Dermis microvascular lymphatic vessel endothelial cell (primary cell): ENCODE results near the gene SSBP3. TPM values are rescaled to one million over a fixed set of nuclear protein-coding genes. Genes with fewer than 3 reads are reported as not detected.
A peak's percentile ranks its signal among the peaks of the same experiment; 100 is the strongest.

Source experiments
- DNase-seq, 2 donors: peaks; one replicate each; pipeline versions ENCODE4 v3.0.0 to v3.0.0-alpha.2; 2010; ENCODE audit warnings: low read depth in 2 of 2
- total RNA-seq: library from RNA; depleted of rRNA; stranded (reverse); fragments of >200 nt; gene quantifications from 2 replicates; pipeline ENCODE4 v1.2.1, GENCODE V29; 2014

The SSBP3 gene
- total RNA-seq, 1 donor from 2014 or later, result 8.7 TPM

DNA sequence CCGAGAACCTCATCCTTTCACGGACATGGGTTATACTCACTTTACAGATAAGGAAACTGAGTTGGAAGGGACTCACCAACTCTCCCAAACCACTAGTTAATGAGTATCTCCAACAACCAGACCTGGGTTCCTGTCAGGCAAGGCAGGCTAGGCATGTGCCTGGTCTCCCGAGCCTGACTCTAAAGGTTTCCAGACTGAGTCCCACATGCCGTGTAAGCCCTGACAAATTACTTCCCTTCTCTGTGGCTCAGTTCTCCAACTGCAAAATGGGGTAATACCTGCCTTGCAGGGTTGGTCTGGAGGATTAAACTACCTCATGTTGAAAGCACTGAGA lies 34.3 kb downstream of the SSBP3 start:
- no peak for DNase-seq

DNA sequence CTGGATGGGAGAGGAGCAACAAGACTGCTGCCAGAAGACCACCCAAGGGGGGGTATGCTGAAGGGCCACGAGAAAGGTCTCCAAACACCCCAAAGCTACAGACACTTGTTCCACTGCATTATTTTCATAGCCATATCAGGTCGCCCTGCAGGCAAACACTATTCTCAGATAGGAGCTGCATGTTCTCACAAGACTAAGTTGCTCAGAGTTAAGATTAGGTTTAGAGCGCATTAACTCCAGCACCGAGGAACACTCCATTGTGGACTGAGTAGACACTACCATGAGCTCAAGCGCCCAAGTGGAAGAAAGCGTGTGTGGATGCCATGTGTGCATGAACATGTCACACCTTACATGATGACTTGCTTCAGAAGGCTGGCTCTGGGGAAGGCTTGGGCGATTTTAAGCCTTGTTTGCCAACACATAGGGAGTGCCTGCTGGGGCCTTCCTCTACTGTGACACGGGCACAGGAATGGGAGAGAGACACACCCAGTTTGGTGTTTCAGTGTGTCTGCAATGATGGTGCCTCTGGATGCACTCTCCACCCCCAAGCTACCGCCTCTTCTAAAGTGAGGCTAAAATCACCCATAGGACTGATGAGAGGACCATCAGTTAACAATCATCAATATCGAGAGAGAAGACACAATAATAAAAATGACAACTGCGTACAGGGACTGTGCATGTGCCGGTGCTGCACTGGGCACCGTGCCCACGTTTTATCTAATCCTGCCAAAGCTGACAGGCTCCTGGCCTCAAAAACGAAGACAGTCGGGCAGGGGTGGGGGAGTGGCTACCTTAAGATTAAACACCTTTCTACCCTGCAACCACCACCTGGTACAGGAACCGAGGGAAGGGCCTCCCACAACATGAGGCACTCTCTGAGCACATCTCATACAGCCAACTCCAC lies 34.9 kb downstream of the SSBP3 start:
- DNase-seq, result no peak

DNA sequence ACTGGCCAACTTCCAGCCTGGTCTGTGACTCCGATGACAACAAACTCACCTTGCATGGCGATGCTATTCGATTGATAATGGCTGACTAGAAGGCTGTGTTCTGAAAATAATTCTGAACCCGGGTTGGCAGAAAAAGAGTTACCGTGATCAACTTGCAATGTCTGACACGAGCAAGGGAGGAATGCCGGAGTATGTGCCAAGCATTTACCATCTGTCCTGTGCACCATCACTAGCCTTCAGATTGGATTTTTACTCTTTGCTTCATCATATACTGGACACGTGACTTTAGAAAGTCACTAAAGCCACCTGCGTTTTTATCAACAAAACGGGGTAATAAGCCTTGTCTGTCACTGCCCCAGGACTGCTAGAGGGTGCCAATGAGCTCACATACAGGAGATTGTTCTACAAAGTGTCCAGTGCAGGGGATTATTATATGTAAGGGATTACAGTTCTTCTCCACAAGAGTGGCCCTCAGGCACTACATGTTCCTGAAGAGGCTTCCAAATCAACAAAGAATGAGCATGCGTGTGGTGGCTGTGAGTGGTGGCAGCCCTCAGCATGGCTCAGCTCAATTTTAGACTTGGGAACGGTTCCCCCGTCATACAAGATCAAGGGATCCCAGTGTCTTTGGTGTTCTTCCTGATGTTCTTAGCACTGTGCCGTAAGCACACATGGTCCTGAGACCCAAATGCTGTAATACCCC lies 35.8 kb downstream of the SSBP3 start:
- no peak for DNase-seq

- no peak for DNase-seq
Measured at GRCh38 chr1:54367613-54368012, 38.6 kb downstream of the SSBP3 start.

- no peak for DNase-seq
Measured at GRCh38 chr1:54365847-54366246, 40.3 kb downstream of the SSBP3 start.

DNA sequence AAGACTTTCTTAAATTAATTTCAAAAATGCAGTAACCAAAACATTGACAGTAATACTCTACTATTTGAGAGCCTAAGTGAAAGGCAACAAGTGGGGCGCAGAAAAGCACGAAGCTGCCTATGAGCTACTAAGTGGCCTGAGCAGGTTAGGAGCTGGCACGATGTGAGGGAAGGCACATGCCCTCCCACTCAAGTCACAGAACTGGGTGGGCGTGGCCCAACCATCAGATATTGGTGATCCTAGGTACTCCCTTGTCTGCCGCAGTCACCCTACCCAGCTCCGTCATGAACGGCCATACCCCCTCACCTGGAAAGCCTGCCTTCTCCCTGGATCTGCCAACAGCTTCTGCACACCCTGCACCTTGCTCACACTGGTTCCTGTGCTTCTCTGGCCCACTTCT lies 40.8 kb downstream of the SSBP3 start:
- no peak for DNase-seq

- no peak for DNase-seq
Measured at GRCh38 chr1:54364995-54365394, 41.2 kb downstream of the SSBP3 start.

GRCh38 chr1:54364582-54364981 lies 41.6 kb downstream of the SSBP3 start:
- DNase-seq, result no peak

GRCh38 chr1:54363925-54364324 lies 42.3 kb downstream of the SSBP3 start:
- no peak for DNase-seq

GRCh38 chr1:54362881-54363340 lies 43.3 kb downstream of the SSBP3 start:
- no peak for DNase-seq

GRCh38 chr1:54361342-54361741 lies 44.9 kb downstream of the SSBP3 start:
- no peak for DNase-seq

GRCh38 chr1:54360165-54361005 lies 45.8 kb downstream of the SSBP3 start:
- no peak for DNase-seq

- no peak for DNase-seq
Measured at GRCh38 chr1:54359393-54360162, 46.6 kb downstream of the SSBP3 start.

GRCh38 chr1:54358503-54359168 lies 47.6 kb downstream of the SSBP3 start:
- DNase-seq, result no peak

DNA sequence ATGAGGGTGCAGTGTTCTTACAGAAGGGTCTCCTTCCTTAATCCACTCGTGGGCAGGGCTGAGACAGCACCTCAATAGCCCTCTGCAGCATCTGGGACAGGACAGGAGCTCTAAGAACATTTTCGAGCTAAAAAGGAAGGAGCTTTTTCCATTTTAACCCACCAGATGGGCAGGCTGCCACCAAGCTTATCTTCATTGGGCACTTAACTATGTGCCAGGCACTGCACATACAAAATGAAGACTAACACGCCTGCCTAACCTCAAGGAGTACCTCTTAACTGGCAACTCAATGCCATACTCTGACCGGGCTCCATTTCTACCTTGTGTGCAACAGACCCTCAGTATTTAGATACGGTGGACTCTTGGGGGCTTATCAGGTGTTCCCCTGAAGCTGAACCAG lies 48.2 kb downstream of the SSBP3 start:
- DNase-seq, result no peak

DNA sequence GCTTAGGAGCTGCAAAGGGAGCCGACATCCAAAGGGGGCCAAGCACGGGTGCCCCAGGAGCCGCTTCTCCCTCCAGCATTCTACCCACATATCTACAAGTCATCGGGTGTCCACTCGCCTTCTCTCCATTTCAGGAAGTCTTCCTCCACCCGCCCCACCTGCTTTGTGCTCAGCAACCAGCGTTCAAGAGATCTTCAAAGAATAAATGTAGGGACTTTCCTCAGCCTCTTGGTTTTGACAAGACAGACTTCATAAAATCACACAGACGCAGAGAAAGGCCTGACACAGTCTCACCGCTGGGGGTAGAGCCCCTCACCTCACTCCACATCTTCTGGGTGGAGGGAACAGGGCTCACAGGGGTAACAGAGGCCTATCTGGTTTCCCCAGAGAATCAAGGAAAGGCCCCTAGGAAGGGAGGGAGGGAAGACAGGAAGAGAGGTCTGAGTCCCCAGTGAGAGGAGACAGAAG lies 49.5 kb downstream of the SSBP3 start:
- DNase-seq, result no peak

DNA sequence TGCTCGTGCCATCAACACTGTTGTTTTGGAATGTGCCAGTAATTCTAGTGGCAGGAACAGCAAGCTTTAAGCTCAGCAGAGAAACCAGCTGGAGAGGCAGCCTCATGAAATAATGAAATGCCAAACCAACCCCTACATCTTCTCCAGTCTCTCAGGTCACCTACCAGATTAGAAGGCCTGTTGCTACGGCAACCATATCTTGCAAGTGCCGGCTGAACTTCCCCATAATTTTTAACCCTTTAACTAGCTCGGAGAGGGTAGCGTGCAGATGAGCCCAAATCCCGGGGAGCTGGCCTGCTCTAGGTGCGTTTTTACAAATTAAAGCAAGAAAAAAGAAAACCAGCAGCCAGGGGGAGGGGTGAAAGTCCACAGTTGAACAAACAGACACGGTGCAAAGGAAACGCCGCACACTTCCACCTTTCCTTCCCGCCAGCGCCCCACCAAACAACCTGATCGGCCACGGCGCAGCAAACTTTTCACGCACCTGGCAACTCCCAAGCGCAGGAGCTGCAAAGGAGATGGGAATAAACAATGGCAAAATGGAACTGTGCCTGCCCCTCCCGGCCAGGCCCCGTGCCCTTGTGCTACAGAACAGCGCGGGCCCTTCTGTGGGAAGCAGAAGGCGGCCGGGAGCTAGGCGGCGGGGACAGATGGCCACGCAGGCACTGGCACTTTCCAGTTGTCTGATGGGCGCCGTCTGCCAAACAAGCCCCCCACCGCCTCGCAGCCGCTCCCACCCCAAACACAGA lies 50.1 kb downstream of the SSBP3 start:
- peak in 1 of 2 donors; percentile 31 for DNase-seq

DNA sequence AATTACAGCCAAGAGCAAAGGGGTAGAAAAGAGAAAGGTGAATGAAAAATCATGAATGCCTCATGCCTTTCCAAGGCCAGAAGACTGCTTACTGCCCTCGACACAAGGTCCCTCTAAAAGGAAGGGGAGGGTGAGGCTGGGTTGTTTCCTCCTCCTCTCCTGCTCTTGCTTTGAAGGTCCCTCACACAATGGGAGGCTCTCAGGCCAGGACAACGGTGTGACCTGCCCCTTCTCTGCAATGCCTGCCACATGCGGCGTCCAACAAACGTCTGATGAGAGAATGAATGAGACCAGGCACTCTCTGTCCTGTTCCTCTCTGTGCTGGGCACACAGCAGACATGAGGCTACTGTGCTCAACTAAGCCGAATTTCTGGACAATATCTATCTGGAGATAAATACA lies 51.3 kb downstream of the SSBP3 start:
- peak in 1 of 2 donors; percentile 44 for DNase-seq

DNA sequence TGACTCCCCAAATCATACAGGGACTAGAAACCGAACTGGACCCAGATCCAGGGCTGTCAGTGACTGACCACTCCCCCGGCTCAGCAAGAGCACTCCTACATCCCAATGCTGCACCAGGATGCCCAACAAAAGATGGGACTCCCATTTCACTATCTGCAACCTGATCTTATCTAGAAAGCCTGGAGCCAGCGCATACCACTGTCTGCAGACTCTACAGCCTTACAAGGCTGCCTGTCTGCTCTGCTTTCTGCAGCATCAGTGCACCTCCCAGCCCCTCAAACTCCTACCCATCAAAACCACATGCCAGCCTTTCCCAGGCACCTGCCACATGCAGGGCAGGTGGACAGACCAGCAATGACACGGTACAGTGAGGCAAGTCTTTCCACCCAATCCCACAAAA lies 52.2 kb downstream of the SSBP3 start:
- DNase-seq, result no peak

DNA sequence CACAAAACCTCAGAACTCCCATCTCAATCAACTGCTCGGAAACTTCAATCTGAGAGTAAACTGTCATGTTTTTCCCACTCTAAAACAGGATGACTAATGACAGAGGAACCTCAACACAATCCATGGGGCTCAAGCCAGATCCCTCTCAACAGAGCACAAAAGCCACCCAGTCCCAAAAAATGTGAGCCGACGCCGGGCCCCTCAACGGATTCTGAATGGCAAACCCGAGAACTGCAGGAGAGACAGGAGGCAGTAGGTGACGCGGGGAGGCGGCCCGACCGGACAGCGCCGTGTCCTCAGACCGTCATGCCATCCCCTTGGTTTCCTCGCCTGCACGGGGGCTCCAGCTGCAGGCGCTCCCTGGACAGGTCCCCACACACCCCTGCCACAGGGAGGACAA lies 53.4 kb downstream of the SSBP3 start:
- DNase-seq, result no peak
